CD4-positive, alpha-beta T cell treated with Interferon gamma for 1 hour (primary cell): ENCODE results near the gene HSD3B7.

ENCODE experiments used
- DNase-seq: peaks from one replicate; pipeline ENCODE4 v3.0.0-alpha.2; 2020

Gene HSD3B7

GRCh38 chr16:31031276-31031675, 46.3 kb downstream of the HSD3B7 start:
- no peak for DNase-seq

- DNase-seq, result peak; percentile 99
Observed at GRCh38 chr16:31032736-31033708, 48.0 kb downstream of the HSD3B7 start, which contains the start of gene STX4. TSS of gene STX4 (plus strand) at chr16:31033558. CDS start at chr16:31033806, 248 bp downstream.

- DNase-seq, result peak; percentile 86
Observed at GRCh38 chr16:31033709-31034492, 48.9 kb downstream of the HSD3B7 start.

- DNase-seq, result no peak
Observed at GRCh38 chr16:31036691-31037090, 51.7 kb downstream of the HSD3B7 start.
